ENCODE measurements around the gene SETD7. TPM values are rescaled to one million over a fixed set of nuclear protein-coding genes. Genes with fewer than 3 reads are reported as not detected.

The SETD7 gene
- total and polyA plus RNA-seq, 2 experiments from 2014 or later, result 1.1 to 4.2 TPM

DNA sequence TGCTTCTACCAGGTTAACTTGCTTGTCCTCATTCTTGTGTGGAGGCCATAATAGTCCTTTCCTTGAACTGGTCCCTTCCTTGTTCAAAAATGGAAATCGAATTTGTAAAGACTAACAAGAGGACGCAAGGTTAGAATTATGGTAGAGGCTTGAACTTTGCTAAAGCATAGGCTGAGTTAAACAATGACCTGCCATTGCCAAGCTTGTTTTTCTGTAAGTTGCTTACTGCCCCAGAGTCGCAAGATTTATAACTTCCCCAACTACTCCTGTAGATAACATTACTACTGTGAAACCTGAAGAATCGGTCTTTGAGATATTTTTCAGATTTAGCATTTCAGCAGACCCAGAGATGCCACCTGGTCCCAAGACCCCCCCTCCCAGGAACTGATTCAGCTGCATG is 56.8 kb downstream of the SETD7 start (continued):
- TF ChIP-seq, protein P1, sequence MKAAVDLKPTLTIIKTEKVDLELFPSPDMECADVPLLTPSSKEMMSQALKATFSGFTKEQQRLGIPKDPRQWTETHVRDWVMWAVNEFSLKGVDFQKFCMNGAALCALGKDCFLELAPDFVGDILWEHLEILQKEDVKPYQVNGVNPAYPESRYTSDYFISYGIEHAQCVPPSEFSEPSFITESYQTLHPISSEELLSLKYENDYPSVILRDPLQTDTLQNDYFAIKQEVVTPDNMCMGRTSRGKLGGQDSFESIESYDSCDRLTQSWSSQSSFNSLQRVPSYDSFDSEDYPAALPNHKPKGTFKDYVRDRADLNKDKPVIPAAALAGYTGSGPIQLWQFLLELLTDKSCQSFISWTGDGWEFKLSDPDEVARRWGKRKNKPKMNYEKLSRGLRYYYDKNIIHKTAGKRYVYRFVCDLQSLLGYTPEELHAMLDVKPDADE (IDR thresholded peaks at IDR 0.05), result no peak
- TF ChIP-seq NANOG (IDR thresholded peaks at IDR 0.05; ENCODE audit: borderline replicate concordance), result no peak

DNA sequence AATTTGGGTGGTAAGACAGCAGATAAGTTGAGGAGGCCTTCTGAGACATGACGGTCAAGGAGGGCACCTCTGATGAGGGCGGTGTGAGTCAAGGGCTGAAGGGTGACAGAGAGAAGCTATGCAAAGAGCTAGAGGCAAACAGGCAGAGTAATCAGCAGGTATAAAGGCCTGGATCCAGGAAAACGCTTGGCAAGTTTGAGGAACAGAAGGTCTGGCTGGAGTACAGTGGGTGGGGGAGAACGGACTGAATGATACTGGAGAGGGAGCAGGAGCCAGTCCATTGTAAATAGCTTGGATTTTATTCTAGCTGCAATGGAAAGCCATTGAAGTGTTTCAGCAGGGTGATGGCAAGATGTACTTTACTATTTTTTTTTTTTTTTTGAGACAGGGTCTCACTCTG is 62.8 kb downstream of the SETD7 start:
- Histone ChIP-seq H3K36me3 (ENCODE audit: insufficient read depth) (no peaks in the 10 kb centered on the region), H3K27ac (ENCODE audit: low read depth) (no peak overlapping the region), H4K20me1 (replicated peaks; ENCODE audit: insufficient read depth) (no peaks in the 10 kb centered on the region), H3K4me3 (no peak overlapping the region), H3K9me2 (ENCODE audit: insufficient read depth) (no peaks in the 10 kb centered on the region; the same call in 1 of the 2 replicates), H3F3A (replicated peaks; ENCODE audit: low read depth) (no peaks in the 10 kb centered on the region), H3K27me3 (ENCODE audit: insufficient read depth) (no peaks in the 10 kb centered on the region), H3K4me2 (no peak overlapping the region), H3K79me2 (replicated peaks; ENCODE audit: insufficient read depth) (no peaks in the 10 kb centered on the region), H2AFZ (no peak overlapping the region), H3K4me1 (ENCODE audit: insufficient read depth) (peaks cover 13% of the 10 kb centered on the region; the same call in 1 of the 2 replicates)
- Mint-ChIP-seq H3K4me3 (no peak overlapping the region), H3K9me3 (no peaks in the 10 kb centered on the region), H3K4me1 (peaks cover 16% of the 10 kb centered on the region), H3K27me3 (ENCODE audit: insufficient read depth, low read depth, poor library complexity) (peaks cover 1% of the 10 kb centered on the region), H3K36me3 (ENCODE audit: low read depth) (peaks cover 3% of the 10 kb centered on the region; the same call in 1 of the 3 replicates), H3K27ac (peak overlapping the region; percentile 62)
- DNase-seq (ENCODE audit: low spot score) (no peak), ATAC-seq (no peak)
- TF ChIP-seq POLR2AphosphoS5 (IDR thresholded peaks at IDR 0.05; ENCODE audit: low read depth) (no peak), EZH2phosphoT487 (IDR thresholded peaks at IDR 0.05; ENCODE audit: unreplicated experiment) (no peak), EZH2 (IDR thresholded peaks at IDR 0.05; ENCODE audit: low read depth, unreplicated experiment) (no peak), ZNF114 (CRISPR knock-in tag; IDR thresholded peaks at IDR 0.05) (no peak), CREB1 (CRISPR knock-in tag; IDR thresholded peaks at IDR 0.05; ENCODE audit: low read depth) (no peak), JUNB (IDR thresholded peaks at IDR 0.05; ENCODE audit: unreplicated experiment) (no peak), ZNF331 (CRISPR knock-in tag; IDR thresholded peaks at IDR 0.05; ENCODE audit: low read depth) (no peak), NANOG (IDR thresholded peaks at IDR 0.05; ENCODE audit: borderline replicate concordance) (no peak), STAT1 (IDR thresholded peaks at IDR 0.05; ENCODE audit: unreplicated experiment) (no peak)
- TF ChIP-seq, protein P1 (IDR thresholded peaks at IDR 0.05), result no peak
- TF ChIP-seq, protein P2, sequence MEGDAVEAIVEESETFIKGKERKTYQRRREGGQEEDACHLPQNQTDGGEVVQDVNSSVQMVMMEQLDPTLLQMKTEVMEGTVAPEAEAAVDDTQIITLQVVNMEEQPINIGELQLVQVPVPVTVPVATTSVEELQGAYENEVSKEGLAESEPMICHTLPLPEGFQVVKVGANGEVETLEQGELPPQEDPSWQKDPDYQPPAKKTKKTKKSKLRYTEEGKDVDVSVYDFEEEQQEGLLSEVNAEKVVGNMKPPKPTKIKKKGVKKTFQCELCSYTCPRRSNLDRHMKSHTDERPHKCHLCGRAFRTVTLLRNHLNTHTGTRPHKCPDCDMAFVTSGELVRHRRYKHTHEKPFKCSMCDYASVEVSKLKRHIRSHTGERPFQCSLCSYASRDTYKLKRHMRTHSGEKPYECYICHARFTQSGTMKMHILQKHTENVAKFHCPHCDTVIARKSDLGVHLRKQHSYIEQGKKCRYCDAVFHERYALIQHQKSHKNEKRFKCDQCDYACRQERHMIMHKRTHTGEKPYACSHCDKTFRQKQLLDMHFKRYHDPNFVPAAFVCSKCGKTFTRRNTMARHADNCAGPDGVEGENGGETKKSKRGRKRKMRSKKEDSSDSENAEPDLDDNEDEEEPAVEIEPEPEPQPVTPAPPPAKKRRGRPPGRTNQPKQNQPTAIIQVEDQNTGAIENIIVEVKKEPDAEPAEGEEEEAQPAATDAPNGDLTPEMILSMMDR (conservative IDR thresholded peaks at IDR 0.05; ENCODE audit: low read depth in 2 of 2), result no peak
